GM19438 (cell line): ENCODE results near the gene DVL2.
A peak's percentile ranks its signal among the peaks of the same experiment; 100 is the strongest.
"Not testable (repeated sequence)": the region's sequence is repeated elsewhere in the genome, so short reads cannot be mapped to it uniquely, and the experiment has no call there.

ENCODE experiments used
- ATAC-seq: cut with Tn5 transposase; IDR thresholded peaks from one replicate; pipeline ENCODE4 v1.9.1; 2021; ENCODE audit warnings: low read depth; ENCODE audit not compliant: unreplicated experiment

Gene DVL2

GRCh38 chr17:7258731-7259554 lies 24.6 kb upstream of the DVL2 start:
- no peak for ATAC-seq

- ATAC-seq: no peak
Observed at GRCh38 chr17:7256766-7257456, 22.6 kb upstream of the DVL2 start.

- ATAC-seq: no peak
Observed at GRCh38 chr17:7254511-7254910, 20.2 kb upstream of the DVL2 start.

GRCh38 chr17:7253082-7253481 lies 18.8 kb upstream of the DVL2 start:
- ATAC-seq: no peak

- ATAC-seq: peak; percentile 47
Observed at GRCh38 chr17:7252176-7253043, 18.1 kb upstream of the DVL2 start, which contains the start of gene ELP5. TSS of gene ELP5 (plus strand) at chr17:7252215. CDS start at chr17:7252551, 336 bp downstream.

- peak; percentile 75 for ATAC-seq
Observed at GRCh38 chr17:7251661-7252175, 17.4 kb upstream of the DVL2 start, which contains the start of gene CTDNEP1. TSS of gene CTDNEP1 (minus strand) at chr17:7251734. CDS start at chr17:7251296, 438 bp downstream.

- ATAC-seq: no peak
Observed at GRCh38 chr17:7250695-7251627, 16.6 kb upstream of the DVL2 start.

- ATAC-seq: no peak
Observed at GRCh38 chr17:7249830-7250229, 15.5 kb upstream of the DVL2 start.

GRCh38 chr17:7249214-7249613 lies 14.9 kb upstream of the DVL2 start:
- ATAC-seq: no peak

GRCh38 chr17:7248796-7249195 lies 14.5 kb upstream of the DVL2 start:
- ATAC-seq: no peak

GRCh38 chr17:7246779-7247178 lies 12.5 kb upstream of the DVL2 start:
- ATAC-seq: no peak

- not testable (repeated sequence) for ATAC-seq
Observed at GRCh38 chr17:7243838-7244237, 9.5 kb upstream of the DVL2 start.

GRCh38 chr17:7243453-7243729 lies 9.1 kb upstream of the DVL2 start:
- ATAC-seq: no peak

- ATAC-seq: peak; percentile 32
Observed at GRCh38 chr17:7242717-7243452, 8.6 kb upstream of the DVL2 start.

- ATAC-seq: peak; percentile 24
Observed at GRCh38 chr17:7241783-7242716, 7.7 kb upstream of the DVL2 start, which contains the start of gene GABARAP. TSS of gene GABARAP (minus strand) at chr17:7242449. CDS start at chr17:7242330, 119 bp downstream.

GRCh38 chr17:7241090-7241733 lies 6.9 kb upstream of the DVL2 start:
- no peak for ATAC-seq

- ATAC-seq: no peak
Observed at GRCh38 chr17:7240375-7240774, 6.1 kb upstream of the DVL2 start.
